ENCODE measurements around the gene TIE1. TPM values are rescaled to one million over a fixed set of nuclear protein-coding genes. Genes with fewer than 3 reads are reported as not detected.

Gene TIE1
- total and polyA plus RNA-seq, 9 of the 15 experiments (the other 6 are each of a cell fraction or from before 2014, with no cell fraction given): 0.07 to 0.49 (median 0.14) TPM; not detected in 4

DNA sequence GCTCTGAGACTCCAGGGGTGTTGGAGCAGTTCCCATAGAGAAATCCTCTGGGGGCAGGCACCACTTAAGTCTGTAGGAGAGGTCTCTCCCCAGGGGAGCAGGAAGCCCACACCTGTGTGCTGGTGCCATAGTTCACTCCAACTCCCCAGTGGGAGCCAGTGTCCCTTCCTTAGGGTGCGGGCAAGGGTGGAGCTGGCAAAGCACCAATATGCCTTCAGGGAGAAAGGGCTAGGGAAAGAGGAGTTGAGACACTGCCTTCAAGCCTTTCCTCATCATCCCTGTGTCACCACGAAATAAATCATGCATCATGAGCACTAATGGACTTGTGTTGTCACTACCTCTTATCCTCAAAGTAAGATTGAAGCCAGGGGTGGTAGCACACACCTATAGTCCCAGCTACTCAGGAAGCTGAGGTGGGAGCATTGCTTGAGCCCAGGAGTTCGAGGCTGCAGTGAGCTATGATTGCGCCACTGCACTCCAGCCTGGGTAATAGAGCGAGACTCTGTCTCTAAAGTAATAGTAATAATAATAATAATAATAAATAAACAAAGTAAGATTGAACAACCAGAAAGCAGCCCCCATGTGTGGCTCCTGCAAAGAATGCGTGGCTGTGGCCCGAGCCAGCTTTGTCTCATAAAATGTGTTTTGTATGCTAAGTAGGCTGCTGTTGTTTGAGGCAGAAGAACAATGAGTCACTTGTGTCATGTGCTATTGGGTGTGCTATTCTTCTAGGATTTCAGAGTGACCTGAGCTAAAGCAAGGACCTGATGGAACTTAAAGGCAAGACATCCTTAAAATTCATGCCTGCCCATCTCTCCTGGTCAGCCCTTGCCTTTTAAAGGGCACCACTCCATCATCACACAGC lies 6.7 kb upstream of the TIE1 start (continued):
- TF ChIP-seq ATF3 (IDR thresholded peaks at IDR 0.05) (peak; percentile 42; the same call in 1 of the 2 replicates), ATF3 (CRISPR knock-in tag; conservative IDR thresholded peaks at IDR 0.05) (no peak), CEBPG (CRISPR knock-in tag; IDR thresholded peaks at IDR 0.05) (no peak), CEBPG (tag; conservative IDR thresholded peaks at IDR 0.05 in 1 of 2, IDR thresholded peaks at IDR 0.05 in 1 of 2) (peak; percentile 31 to 49; a peak in 2 of 4 replicates), BCOR (IDR thresholded peaks at IDR 0.05) (no peak)
- TF ChIP-seq, protein P1, sequence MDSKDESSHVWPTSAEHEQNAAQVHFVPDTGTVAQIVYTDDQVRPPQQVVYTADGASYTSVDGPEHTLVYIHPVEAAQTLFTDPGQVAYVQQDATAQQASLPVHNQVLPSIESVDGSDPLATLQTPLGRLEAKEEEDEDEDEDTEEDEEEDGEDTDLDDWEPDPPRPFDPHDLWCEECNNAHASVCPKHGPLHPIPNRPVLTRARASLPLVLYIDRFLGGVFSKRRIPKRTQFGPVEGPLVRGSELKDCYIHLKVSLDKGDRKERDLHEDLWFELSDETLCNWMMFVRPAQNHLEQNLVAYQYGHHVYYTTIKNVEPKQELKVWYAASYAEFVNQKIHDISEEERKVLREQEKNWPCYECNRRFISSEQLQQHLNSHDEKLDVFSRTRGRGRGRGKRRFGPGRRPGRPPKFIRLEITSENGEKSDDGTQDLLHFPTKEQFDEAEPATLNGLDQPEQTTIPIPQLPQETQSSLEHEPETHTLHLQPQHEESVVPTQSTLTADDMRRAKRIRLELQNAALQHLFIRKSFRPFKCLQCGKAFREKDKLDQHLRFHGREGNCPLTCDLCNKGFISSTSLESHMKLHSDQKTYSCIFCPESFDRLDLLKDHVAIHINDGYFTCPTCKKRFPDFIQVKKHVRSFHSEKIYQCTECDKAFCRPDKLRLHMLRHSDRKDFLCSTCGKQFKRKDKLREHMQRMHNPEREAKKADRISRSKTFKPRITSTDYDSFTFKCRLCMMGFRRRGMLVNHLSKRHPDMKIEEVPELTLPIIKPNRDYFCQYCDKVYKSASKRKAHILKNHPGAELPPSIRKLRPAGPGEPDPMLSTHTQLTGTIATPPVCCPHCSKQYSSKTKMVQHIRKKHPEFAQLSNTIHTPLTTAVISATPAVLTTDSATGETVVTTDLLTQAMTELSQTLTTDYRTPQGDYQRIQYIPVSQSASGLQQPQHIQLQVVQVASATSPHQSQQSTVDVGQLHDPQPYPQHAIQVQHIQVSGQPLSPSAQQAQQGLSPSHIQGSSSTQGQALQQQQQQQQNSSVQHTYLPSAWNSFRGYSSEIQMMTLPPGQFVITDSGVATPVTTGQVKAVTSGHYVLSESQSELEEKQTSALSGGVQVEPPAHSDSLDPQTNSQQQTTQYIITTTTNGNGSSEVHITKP (IDR thresholded peaks at IDR 0.05; ENCODE audit: partially characterized antibody): no peak
- TF ChIP-seq, protein P2, sequence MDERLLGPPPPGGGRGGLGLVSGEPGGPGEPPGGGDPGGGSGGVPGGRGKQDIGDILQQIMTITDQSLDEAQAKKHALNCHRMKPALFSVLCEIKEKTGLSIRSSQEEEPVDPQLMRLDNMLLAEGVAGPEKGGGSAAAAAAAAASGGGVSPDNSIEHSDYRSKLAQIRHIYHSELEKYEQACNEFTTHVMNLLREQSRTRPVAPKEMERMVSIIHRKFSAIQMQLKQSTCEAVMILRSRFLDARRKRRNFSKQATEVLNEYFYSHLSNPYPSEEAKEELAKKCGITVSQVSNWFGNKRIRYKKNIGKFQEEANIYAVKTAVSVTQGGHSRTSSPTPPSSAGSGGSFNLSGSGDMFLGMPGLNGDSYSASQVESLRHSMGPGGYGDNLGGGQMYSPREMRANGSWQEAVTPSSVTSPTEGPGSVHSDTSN (CRISPR knock-in tag; IDR thresholded peaks at IDR 0.05; ENCODE audit: low read depth): no peak
- TF ChIP-seq, protein P2 (tag; conservative IDR thresholded peaks at IDR 0.05; ENCODE audit: low read depth): peak; percentile 50; the same call in 1 of the 2 replicates
